Adrenal gland (tissue), 9 donors: ENCODE measurements around the gene SORL1-AS1.
A peak's percentile ranks its signal among the peaks of the same experiment; 100 is the strongest.

Source experiments
- DNase-seq, 7 donors: peaks; one replicate each; pipeline ENCODE4 v3.0.0-alpha.2; 2019 to 2020
- H3K27ac ChIP-seq, 5 donors: fragments of 200-600 bp; sonication (generic) in 4 of 5; 1 replicate in 3 of 5; 2 replicates in 2 of 5; pipeline versions ENCODE4 v1.5.1 to v1.8.0; 2016 to 2020; ENCODE audit warnings: mild to moderate bottlenecking in 1 of 5
- H3K27me3 ChIP-seq: fragments of 200-600 bp; 2 replicates; pipeline ENCODE4 v1.8.0; 2021
- H3K36me3 ChIP-seq, 2 donors: fragments of 200-600 bp; replicated peaks in 1 of 2; 1 replicate in 1 of 2; 2 replicates in 1 of 2; pipeline versions ENCODE4 v1.5.1 to v1.8.0; 2018 to 2022
- H3K4me1 ChIP-seq, 2 donors: fragments of 200-600 bp; replicated peaks in 1 of 2; 1 replicate in 1 of 2; 2 replicates in 1 of 2; pipeline versions ENCODE4 v1.5.1 to v1.8.0; 2018 to 2021
- H3K4me3 ChIP-seq, 4 donors: fragments of 200-600 bp; sonication (generic) in 3 of 4; one replicate each; pipeline ENCODE4 v1.5.1; 2016 to 2018
- H3K9me3 ChIP-seq, 3 donors: fragments of 200-600 bp; sonication (generic) in 1 of 3; replicated peaks in 1 of 3; 1 replicate in 2 of 3; 2 replicates in 1 of 3; pipeline versions ENCODE4 v1.5.1 to v1.8.0; 2016 to 2021
- POLR2A ChIP-seq, 2 donors: fragments of 450-650 bp; IDR thresholded peaks; one replicate each; pipeline ENCODE4 v1.6.1; 2017; ENCODE audit warnings: antibody characterized with exemption in 2 of 2, mild to moderate bottlenecking in 2 of 2, moderate library complexity in 1 of 2
- WGBS, 4 donors: extraction: QIAGEN DNeasy Blood & Tissue Kit in 2 of 4; methylation state at CpG; one replicate each; pipeline versions ENCODE4 v1.1.5 to v1.1.7; 2013 to 2017; 5-methylcytosine and 5-hydroxymethylcytosine counted together
- intact Hi-C, 2 donors: fragments of 100-400 bp; cut with DNase I; formaldehyde crosslinking; loops; one replicate each; pipeline versions ENCODE4 v1.14.1 to v1.15.0; 2022 to 2023
- TF ChIP-seq, protein P1 (sequence below), 6 experiments: fragments of 450-650 bp in 4 of 6; fragments of 200-600 bp in 2 of 6; sonication (generic) in 1 of 6; IDR thresholded peaks; 1 replicate in 5 of 6; 2 replicates in 1 of 6; pipeline versions ENCODE4 v1.5.1 to v1.8.0; 2016 to 2021; ENCODE audit warnings: antibody characterized with exemption in 6 of 6, mild to moderate bottlenecking in 2 of 6, moderate library complexity in 1 of 6
- donor health status: healthy with polysubstance abuse.
- donor health status: Bipolar disorder and iron deficiency.
- donor health status: DM: yes; HTN: yes; CAD: no.
- donor health status: DM: no; HTN: no; CAD: no.
- donor health status: DM: no; HTN: no; CAD: no.

SORL1-AS1 gene

DNA sequence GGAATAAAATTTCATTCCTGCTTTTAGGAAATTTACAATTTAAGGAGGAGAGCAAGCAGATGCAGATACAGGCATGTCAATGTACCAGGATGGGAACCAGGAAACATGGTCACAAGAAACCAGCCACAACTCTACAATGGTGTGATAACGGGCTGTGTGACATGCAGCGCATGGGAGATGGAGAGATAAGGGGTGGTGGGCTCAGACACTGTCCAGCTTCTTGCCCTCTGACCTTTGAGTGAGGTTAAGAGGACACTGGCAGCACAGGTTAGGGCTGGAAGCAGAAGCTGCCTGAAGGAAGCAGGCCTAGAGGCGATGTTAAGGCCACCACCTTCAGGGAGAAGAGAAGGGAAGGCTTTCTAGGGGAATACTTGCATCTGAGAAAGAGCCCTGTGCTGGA is 2.3 kb upstream of the SORL1-AS1 start:
- TF ChIP-seq POLR2A (IDR thresholded peaks at IDR 0.05), result no peak
- TF ChIP-seq, protein P1, sequence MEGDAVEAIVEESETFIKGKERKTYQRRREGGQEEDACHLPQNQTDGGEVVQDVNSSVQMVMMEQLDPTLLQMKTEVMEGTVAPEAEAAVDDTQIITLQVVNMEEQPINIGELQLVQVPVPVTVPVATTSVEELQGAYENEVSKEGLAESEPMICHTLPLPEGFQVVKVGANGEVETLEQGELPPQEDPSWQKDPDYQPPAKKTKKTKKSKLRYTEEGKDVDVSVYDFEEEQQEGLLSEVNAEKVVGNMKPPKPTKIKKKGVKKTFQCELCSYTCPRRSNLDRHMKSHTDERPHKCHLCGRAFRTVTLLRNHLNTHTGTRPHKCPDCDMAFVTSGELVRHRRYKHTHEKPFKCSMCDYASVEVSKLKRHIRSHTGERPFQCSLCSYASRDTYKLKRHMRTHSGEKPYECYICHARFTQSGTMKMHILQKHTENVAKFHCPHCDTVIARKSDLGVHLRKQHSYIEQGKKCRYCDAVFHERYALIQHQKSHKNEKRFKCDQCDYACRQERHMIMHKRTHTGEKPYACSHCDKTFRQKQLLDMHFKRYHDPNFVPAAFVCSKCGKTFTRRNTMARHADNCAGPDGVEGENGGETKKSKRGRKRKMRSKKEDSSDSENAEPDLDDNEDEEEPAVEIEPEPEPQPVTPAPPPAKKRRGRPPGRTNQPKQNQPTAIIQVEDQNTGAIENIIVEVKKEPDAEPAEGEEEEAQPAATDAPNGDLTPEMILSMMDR (IDR thresholded peaks at IDR 0.05), result no peak
- Histone ChIP-seq H3K4me1 (peaks cover 3 to 6% of the 10 kb centered on the region in 2 donors), H3K9me3 (no peaks in the 10 kb centered on the region), H3K27ac (no peak overlapping the region), H3K36me3 (no peaks in the 10 kb centered on the region), H3K27me3 (no peaks in the 10 kb centered on the region), H3K4me3 (no peak overlapping the region)
- 80 to 89% (median 87%) methylated on average over 3 of the region's 3 CpGs for WGBS, 4 donors
- DNase-seq, result no peak
- intact Hi-C loops, result no loop called here

DNA sequence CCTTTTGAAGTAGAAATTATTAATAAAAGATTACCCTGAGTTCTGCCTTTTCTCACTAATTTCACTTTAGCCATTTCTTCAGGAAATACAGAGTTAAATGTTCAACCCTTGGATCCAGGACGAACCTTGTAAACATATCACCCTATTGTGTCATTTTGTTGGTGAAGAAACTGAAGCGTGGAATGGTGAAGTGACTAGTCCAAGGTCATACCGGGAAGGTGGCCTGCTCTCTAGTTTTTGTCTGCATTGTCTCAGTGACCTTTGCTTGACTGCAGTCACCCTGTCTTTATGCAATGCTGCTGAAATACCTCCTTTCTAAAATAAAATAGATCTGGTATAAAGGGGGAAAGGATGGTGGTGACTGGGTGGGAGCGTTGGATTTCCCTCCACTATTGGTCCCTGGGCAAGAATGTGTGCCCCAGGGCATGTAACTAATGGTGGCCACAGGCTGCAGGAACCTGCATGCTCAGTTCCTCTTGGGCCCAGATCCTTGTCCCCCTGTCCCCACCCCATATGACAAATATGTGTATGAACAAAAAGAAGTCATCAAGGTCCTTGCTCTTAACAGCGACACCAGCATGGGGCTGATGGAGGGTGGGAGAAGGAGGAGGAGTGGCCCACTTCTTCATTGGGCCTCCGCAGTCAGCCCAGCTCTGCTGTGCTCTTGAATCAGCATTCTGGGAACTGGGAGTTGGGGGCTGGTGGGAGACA is 977 bp upstream of the SORL1-AS1 start:
- Histone ChIP-seq H3K27me3 (no peaks in the 10 kb centered on the region), H3K4me1 (peaks cover 3 to 6% of the 10 kb centered on the region in 2 donors), H3K36me3 (no peaks in the 10 kb centered on the region), H3K9me3 (no peaks in the 10 kb centered on the region), H3K4me3 (no peak overlapping the region), H3K27ac (no peak overlapping the region)
- TF ChIP-seq, protein P1 (IDR thresholded peaks at IDR 0.05), result no peak
- no peak for TF ChIP-seq POLR2A (IDR thresholded peaks at IDR 0.05)
- WGBS, 4 donors, result 52 to 62% (median 61%) methylated on average over 5 to 6 of the region's 6 CpGs
- no peak for DNase-seq
- intact Hi-C loops, result loop anchor here in 1 of 2 donors (5.0 kb wide), 1 partner anchor 139 kb away; no protein-coding TSS in a partner anchor

DNA sequence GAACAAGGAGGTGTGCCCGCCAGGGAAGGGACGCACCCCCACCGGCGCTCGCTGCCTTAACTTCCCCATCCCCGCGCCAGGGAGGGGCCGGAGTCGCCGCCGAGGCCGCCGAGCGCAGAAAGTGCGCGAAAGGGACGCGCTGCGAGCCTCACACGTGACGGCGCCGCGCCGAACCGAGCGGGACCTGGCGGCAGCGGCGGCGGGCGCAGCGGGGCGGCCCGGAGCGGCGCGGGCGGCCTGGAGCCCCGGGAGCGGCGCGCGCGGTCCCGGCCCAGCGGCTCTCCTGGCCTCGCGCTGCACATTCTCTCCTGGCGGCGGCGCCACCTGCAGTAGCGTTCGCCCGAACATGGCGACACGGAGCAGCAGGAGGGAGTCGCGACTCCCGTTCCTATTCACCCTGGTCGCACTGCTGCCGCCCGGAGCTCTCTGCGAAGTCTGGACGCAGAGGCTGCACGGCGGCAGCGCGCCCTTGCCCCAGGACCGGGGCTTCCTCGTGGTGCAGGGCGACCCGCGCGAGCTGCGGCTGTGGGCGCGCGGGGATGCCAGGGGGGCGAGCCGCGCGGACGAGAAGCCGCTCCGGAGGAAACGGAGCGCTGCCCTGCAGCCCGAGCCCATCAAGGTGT is 670 bp downstream of the SORL1-AS1 start, which contains the start of gene SORL1:
TSS of gene SORL1 (plus strand) at position 329 of the 623 bp plus-strand sequence. CDS start at position 347, 18 bp downstream.
- intact Hi-C loops, result loop anchor here in 1 of 2 donors (5.0 kb wide), 1 partner anchor 140 kb away; no protein-coding TSS in a partner anchor
- TF ChIP-seq POLR2A (IDR thresholded peaks at IDR 0.05), result peak in 1 of 2 donors; percentile 10
- TF ChIP-seq, protein P1 (IDR thresholded peaks at IDR 0.05), result peak in 4 of 6 experiments; percentile 48 to 72 (median 60)
- peak within 1 kb of the TSS in 2 of 4 donors; percentile 59 to 69 for H3K4me3 ChIP-seq
- H3K36me3 ChIP-seq, result no peaks in the 10 kb centered on the region
- peaks cover 3 to 6% of the 10 kb centered on the region in 2 donors for H3K4me1 ChIP-seq
- peak within 1 kb of the TSS in 1 of 5 donors; percentile 8 for H3K27ac ChIP-seq
- H3K27me3 ChIP-seq, result no peaks in the 10 kb centered on the region
- DNase-seq, result peak; percentile 62 to 79 (median 70)
- WGBS, 4 donors, result 0% methylated on average over 37 to 89 of the region's 89 CpGs; no CpG with 5 or more reads in 1 of the 4 donors
- H3K9me3 ChIP-seq, result no peaks in the 10 kb centered on the region
